ENCODE data around the gene PNLDC1. TPM values are rescaled to one million over a fixed set of nuclear protein-coding genes. Genes with fewer than 3 reads are reported as not detected.

PNLDC1 gene
- total RNA-seq, 1 donor, result not detected

DNA sequence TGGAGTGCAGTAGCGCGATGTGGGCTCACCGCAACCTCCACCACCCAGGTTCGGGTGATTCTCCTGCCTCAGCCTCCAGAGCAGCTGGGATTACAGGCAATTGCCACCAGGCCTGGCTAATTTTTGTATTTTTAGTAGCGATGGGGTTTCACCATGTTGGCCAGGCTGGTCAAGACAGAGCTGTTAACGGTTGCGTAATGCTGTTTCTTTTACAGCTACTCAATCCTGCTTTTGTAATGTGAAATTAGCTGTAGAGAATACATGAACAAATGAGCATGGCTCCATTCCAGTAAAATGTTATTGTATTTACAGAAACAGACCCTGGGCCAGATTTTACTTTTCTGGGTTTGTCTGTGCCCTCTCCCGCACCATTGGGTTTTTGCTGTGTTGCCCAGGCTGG, 1.9 kb downstream of the PNLDC1 start:
- TF ChIP-seq, protein P1, sequence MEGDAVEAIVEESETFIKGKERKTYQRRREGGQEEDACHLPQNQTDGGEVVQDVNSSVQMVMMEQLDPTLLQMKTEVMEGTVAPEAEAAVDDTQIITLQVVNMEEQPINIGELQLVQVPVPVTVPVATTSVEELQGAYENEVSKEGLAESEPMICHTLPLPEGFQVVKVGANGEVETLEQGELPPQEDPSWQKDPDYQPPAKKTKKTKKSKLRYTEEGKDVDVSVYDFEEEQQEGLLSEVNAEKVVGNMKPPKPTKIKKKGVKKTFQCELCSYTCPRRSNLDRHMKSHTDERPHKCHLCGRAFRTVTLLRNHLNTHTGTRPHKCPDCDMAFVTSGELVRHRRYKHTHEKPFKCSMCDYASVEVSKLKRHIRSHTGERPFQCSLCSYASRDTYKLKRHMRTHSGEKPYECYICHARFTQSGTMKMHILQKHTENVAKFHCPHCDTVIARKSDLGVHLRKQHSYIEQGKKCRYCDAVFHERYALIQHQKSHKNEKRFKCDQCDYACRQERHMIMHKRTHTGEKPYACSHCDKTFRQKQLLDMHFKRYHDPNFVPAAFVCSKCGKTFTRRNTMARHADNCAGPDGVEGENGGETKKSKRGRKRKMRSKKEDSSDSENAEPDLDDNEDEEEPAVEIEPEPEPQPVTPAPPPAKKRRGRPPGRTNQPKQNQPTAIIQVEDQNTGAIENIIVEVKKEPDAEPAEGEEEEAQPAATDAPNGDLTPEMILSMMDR (IDR thresholded peaks at IDR 0.05; ENCODE audit: insufficient read depth, low read length), result no peak
- no peak overlapping the region for H3K4me3 ChIP-seq (ENCODE audit: low read depth, low read length)
- no peak for DNase-seq (ENCODE audit: low read depth)

DNA sequence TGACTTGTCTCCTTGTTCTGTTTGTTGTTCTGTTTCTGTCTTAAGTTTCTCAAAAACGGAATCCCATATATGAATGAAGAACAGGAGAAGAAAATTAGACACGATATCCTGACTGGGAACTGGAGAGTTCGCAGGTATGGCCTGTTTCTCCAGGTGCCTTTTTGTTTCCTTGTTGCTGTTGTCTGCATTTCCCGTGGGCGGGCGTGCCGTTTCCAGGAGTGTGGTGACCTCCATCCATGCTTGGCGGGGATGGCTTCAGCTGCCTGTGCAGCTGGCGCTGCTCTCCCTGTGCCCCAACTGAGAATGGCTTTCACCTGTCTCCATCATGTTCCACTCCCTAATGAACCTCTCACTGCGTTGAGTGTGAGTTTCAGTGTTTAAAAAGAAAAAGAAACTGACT, 4.4 kb downstream of the PNLDC1 start:
- H3K4me3 ChIP-seq (ENCODE audit: low read depth, low read length), result no peak overlapping the region
- no peak for DNase-seq (ENCODE audit: low read depth)
- TF ChIP-seq, protein P1 (IDR thresholded peaks at IDR 0.05; ENCODE audit: insufficient read depth, low read length), result no peak

DNA sequence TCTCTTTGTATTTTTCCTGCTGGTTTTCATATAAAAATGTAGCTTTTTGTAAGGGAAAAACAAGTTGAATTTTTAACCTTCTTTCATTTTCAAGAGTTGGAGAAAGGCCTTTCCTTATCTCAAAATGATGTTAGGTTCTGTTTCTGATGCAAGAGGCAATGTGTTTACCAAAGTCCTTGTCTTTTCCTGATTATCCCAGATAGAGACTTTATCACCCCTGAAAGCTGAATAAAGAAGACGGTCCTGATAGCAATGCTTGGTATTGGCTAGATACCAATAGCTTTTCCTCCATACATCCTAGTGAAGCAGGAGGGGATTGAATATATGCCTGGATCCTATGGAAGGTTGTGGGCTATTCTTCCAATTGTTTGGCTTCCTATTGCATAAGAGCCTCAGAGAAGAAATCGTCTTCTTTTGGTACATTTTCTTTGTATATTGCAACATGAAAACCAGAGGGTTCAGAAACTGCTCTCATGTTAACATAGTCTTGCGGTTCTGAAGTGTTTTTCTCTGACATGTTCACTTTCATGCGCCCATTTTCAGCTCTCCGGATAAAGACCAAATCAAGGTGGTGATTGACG, 5.5 kb downstream of the PNLDC1 start:
- TF ChIP-seq, protein P1 (IDR thresholded peaks at IDR 0.05; ENCODE audit: insufficient read depth, low read length), result no peak
- H3K4me3 ChIP-seq (ENCODE audit: low read depth, low read length), result no peak overlapping the region
- DNase-seq (ENCODE audit: low read depth), result peak; percentile 24

DNA sequence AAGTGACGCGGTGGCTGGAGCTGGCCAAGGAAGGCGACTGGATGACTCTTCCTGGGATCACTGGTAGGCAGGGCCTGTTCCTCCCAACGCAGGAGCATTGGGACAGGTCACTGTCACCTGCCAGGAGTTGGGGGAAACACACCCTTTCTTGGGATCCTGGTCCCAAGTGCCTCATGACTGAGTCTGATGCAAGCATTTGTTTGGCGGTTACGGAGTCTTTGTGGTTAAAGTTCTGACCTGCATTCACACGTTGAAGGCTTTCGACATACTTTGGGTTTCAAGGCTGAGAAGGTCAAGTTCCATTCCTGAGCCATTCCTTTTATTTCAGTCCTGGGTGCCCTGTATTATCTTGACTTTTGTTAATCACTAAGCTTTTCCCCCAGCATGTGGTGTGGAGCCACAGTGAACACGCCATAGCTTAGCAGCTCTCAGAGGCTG, 6.0 kb downstream of the PNLDC1 start:
- no peak overlapping the region for H3K4me3 ChIP-seq (ENCODE audit: low read depth, low read length)
- DNase-seq (ENCODE audit: low read depth), result peak; percentile 14

DNA sequence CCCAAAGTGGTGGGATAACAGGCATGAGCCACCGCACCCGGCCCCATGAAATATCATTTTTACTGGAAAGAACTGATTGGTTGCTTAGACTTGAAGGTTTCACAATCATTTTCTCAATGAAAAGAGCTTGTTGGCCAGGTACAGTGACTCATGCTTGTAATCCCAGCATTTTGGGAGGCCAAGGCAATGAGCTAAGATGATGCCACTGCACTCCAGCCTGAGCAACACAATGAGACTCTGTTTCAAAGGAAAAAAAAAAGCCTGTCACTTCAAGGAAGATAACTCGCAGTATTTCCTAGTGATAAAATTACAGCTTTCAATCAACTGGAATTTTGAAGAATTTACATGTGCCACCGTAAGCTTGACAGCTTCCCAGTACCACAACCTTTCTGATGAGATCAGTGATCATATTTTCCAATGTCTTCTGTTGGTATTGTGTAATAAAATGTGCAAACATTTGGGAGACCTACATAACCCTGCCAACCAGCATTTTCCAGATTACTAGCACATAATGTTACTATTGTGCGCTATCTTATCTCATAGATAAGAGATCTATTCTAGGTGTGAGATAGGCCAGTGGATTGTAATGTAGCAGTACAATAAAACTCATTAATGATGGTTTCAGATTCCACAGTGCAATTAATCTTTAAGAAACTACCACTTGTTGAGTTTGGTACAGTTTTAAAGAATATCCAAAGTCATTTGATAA, 7.2 kb downstream of the PNLDC1 start:
- H3K4me3 ChIP-seq (ENCODE audit: low read depth, low read length), result no peak overlapping the region
- DNase-seq (ENCODE audit: low read depth), result peak; percentile 71
- TF ChIP-seq, protein P1 (IDR thresholded peaks at IDR 0.05; ENCODE audit: insufficient read depth, low read length), result no peak

More for the DNA sequence above, 6.0 kb downstream of the PNLDC1 start:
- TF ChIP-seq, protein P1 (IDR thresholded peaks at IDR 0.05; ENCODE audit: insufficient read depth, low read length), result no peak

DNA sequence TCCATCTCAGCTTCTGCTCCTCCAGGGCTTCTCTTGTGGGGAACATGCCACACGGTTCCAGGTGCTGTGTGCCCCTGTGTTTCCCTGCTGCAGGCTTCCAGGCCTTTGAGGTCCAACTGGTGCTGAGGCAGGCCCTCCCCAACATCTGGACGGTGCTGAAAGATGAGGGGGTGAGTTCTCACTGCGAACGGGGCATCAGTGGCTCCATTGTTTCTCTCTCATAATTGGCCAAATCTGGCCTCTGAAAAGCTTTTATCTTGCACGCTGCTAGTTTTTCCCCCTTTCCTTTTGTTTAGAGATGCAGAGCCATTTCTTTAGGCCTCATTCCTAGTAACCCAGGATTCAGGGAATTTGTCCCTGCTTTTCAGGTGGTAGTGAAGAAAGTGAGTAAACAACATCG, 8.6 kb downstream of the PNLDC1 start:
- TF ChIP-seq, protein P1 (IDR thresholded peaks at IDR 0.05; ENCODE audit: insufficient read depth, low read length), result no peak
- no peak overlapping the region for H3K4me3 ChIP-seq (ENCODE audit: low read depth, low read length)
- DNase-seq (ENCODE audit: low read depth), result no peak
